ENCODE measurements around the gene MYCBP2.

The MYCBP2 gene

DNA sequence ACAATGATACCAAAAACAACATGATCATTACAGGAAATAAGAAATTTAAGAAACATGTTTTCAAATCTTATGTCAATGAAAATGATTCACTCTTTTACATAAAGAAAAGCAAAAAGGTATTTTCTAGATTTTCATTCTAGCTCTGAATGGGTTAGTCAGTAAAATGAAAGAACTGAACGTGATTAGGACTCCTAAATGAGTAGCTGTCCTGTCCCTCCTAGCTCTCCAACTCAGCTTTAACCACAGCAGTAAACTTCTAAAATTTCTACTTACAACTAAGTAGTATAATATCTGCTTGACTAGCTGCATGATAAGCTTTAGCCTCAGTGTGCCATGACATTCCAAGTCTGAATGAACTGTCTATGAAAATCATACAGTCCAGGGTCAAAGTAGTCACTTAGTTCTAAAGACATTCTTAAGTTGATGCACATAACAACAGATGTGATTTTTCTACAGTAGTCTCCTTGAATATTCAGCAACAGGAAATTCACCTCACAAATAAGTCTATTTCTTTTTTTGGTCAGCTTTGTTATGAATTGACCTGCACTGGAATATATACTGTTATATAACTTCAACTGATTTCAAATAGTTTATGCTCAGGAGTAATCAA is 136.4 kb downstream of the MYCBP2 start:
- TF ChIP-seq, protein P1, sequence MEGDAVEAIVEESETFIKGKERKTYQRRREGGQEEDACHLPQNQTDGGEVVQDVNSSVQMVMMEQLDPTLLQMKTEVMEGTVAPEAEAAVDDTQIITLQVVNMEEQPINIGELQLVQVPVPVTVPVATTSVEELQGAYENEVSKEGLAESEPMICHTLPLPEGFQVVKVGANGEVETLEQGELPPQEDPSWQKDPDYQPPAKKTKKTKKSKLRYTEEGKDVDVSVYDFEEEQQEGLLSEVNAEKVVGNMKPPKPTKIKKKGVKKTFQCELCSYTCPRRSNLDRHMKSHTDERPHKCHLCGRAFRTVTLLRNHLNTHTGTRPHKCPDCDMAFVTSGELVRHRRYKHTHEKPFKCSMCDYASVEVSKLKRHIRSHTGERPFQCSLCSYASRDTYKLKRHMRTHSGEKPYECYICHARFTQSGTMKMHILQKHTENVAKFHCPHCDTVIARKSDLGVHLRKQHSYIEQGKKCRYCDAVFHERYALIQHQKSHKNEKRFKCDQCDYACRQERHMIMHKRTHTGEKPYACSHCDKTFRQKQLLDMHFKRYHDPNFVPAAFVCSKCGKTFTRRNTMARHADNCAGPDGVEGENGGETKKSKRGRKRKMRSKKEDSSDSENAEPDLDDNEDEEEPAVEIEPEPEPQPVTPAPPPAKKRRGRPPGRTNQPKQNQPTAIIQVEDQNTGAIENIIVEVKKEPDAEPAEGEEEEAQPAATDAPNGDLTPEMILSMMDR (IDR thresholded peaks at IDR 0.05; ENCODE audit: borderline replicate concordance, insufficient read depth, low read depth, low read length): no peak
- H3K4me3 ChIP-seq (ENCODE audit: low read depth, low read length): no peak overlapping the region

DNA sequence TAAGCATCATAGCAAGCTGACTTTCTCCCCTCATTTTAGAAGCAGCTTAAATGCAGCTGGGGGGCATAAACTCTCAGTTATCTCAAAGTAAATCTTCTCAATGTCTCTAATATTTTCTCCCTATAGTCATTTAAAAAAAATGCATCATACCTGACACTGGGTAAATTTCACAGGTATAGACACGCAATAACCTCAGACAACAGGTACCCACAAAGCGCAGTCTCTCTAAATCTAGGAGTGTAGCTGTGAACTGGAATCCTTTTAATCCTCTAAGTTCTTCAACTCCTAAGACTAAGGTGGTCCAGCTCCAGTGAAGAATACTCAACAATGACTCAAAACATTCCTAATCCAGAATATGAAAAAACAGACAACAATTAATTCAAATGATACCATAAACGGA is 141.2 kb downstream of the MYCBP2 start:
- H3K4me3 ChIP-seq (ENCODE audit: low read depth, low read length): no peak overlapping the region
- TF ChIP-seq, protein P1 (IDR thresholded peaks at IDR 0.05; ENCODE audit: borderline replicate concordance, insufficient read depth, low read depth, low read length): no peak

GRCh38 chr13:77184455-77184854 is 142.4 kb downstream of the MYCBP2 start:
- TF ChIP-seq, protein P1 (IDR thresholded peaks at IDR 0.05; ENCODE audit: borderline replicate concordance, insufficient read depth, low read depth, low read length): no peak
- H3K4me3 ChIP-seq (ENCODE audit: low read depth, low read length): no peak overlapping the region

- H3K4me3 ChIP-seq (ENCODE audit: low read depth, low read length): no peak overlapping the region
- TF ChIP-seq, protein P1 (IDR thresholded peaks at IDR 0.05; ENCODE audit: borderline replicate concordance, insufficient read depth, low read depth, low read length): no peak
These were observed 146.9 kb downstream of the MYCBP2 start for GRCh38 chr13:77180011-77180410.

DNA sequence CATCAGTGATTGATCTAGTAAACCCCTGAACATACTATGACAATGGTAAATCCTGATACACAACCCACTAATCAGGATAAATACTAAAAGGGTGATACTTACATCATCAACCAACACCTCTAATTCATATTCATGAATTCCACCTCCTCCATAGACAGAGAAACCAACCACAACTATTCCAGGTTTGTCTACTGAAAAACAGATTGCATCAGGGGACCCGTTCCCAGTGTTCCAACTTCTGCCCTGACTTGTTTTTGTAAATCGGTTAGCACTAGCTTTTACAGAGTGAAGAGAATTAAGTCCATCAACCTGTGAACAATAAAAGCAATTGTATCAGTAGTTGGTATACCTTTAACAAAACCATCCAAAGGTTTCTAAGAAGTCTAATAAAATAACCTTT is 149.2 kb downstream of the MYCBP2 start:
- TF ChIP-seq, protein P1 (IDR thresholded peaks at IDR 0.05; ENCODE audit: borderline replicate concordance, insufficient read depth, low read depth, low read length): no peak
- no peak overlapping the region for H3K4me3 ChIP-seq (ENCODE audit: low read depth, low read length)

DNA sequence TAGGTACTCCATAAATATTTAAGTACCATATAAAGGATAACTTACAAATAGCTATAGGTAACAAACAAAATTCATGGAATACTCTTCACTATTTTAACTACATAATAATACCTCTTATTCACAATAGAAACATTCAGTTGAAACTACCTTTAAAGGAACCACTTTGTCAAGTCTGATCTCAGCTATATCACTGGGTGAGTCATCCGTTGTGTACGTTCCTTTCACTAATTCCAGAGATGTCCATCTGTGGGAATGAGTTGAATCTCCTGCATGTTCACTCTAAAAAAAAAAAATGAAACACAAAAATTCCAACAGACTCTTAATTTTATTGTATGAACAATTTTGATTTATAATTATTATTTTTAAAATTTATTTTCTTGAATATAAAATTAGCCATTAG is 150.5 kb downstream of the MYCBP2 start:
- no peak overlapping the region for H3K4me3 ChIP-seq (ENCODE audit: low read depth, low read length)
- TF ChIP-seq, protein P1 (IDR thresholded peaks at IDR 0.05; ENCODE audit: borderline replicate concordance, insufficient read depth, low read depth, low read length): no peak

GRCh38 chr13:77172650-77173049 is 154.2 kb downstream of the MYCBP2 start:
- TF ChIP-seq, protein P1 (IDR thresholded peaks at IDR 0.05; ENCODE audit: borderline replicate concordance, insufficient read depth, low read depth, low read length): no peak
- no peak overlapping the region for H3K4me3 ChIP-seq (ENCODE audit: low read depth, low read length)
